WTC11 (cell line): Measurements from ENCODE around the gene HJURP. TPM values are rescaled to one million over a fixed set of nuclear protein-coding genes. Genes with fewer than 3 reads are reported as not detected.
A peak's percentile ranks its signal among the peaks of the same experiment; 100 is the strongest.

Experiments
- ATAC-seq: fragments of 200-7000 bp; cut with Tn5 transposase; 2 replicates; pipeline ENCODE4 v1.10.0; 2021; ENCODE audit warnings: mild to moderate bottlenecking, moderate library complexity
- CTCF ChIA-PET: fragments of 300-600 bp; sonication (Branson Sonifier 250); formaldehyde crosslinking; loops from one replicate; lab custom pipeline; 2021; ENCODE audit warnings: antibody characterized with exemption; lab: Charles Lee
- POLR2A ChIA-PET: fragments of 350-600 bp; sonication (Branson Sonifier 250); formaldehyde crosslinking; loops from one replicate; lab custom pipeline; 2021; ENCODE audit warnings: antibody characterized with exemption; lab: Charles Lee
- DNase-seq: peaks from one replicate; pipeline ENCODE4 v3.0.0; 2021; ENCODE audit warnings: low spot score
- H3K27ac Mint-ChIP-seq: 2 replicates; pipeline ENCODE4 v1.8.0; 2021; ENCODE audit warnings: mixed read lengths
- H3K27me3 Mint-ChIP-seq: 2 replicates; pipeline ENCODE4 v1.8.0; 2021; ENCODE audit warnings: low read depth, mild to moderate bottlenecking, moderate library complexity, mixed read lengths
- H3K36me3 Mint-ChIP-seq: 2 replicates; pipeline ENCODE4 v1.8.0; 2021; ENCODE audit warnings: mixed read lengths
- H3K4me1 Mint-ChIP-seq: 2 replicates; pipeline ENCODE4 v1.8.0; 2022; ENCODE audit warnings: mixed read lengths
- H3K4me3 Mint-ChIP-seq: 2 replicates; pipeline ENCODE4 v1.8.0; 2021; ENCODE audit warnings: mild to moderate bottlenecking, moderate library complexity, mixed read lengths
- H3K9me3 Mint-ChIP-seq: 2 replicates; pipeline ENCODE4 v1.8.0; 2021; ENCODE audit warnings: mixed read lengths
- CBFB ChIP-seq: sonication (generic); formaldehyde crosslinking; IDR thresholded peaks from 2 replicates; pipeline ENCODE4 v1.8.1; 2022; ENCODE audit warnings: mild to moderate bottlenecking, low read depth, missing genetic modification reagents
- CREM ChIP-seq: sonication (generic); formaldehyde crosslinking; IDR thresholded peaks from 2 replicates; pipeline ENCODE4 v1.8.1; 2022; ENCODE audit warnings: mild to moderate bottlenecking, missing genetic modification reagents, moderate library complexity
- HMGA2 ChIP-seq: fragments of 250-450 bp; sonication (Bioruptor Pico); IDR thresholded peaks from 2 replicates; pipeline ENCODE4 v1.4.0; 2021; ENCODE audit warnings: mild to moderate bottlenecking, moderate library complexity
- HMGXB4 ChIP-seq: sonication (generic); formaldehyde crosslinking; IDR thresholded peaks from 2 replicates; pipeline ENCODE4 v1.8.1; 2023; ENCODE audit warnings: mild to moderate bottlenecking, moderate library complexity, missing genetic modification reagents
- JAZF1 ChIP-seq: fragments of 250-450 bp; sonication (Bioruptor Pico); IDR thresholded peaks from 2 replicates; pipeline ENCODE4 v1.9.0; 2021; ENCODE audit warnings: moderate library complexity, mild to moderate bottlenecking, inconsistent platforms
- MAX ChIP-seq: sonication (generic); formaldehyde crosslinking; IDR thresholded peaks from 2 replicates; pipeline ENCODE4 v1.8.0; 2022; ENCODE audit warnings: mild to moderate bottlenecking, missing genetic modification reagents
- MXD4 ChIP-seq: fragments of 250-450 bp; sonication (Bioruptor Pico); IDR thresholded peaks from 2 replicates; pipeline ENCODE4 v1.8.0; 2021; ENCODE audit warnings: mild to moderate bottlenecking, moderate library complexity, borderline replicate concordance
- NFATC4 ChIP-seq: fragments of 250-450 bp; sonication (Bioruptor Pico); IDR thresholded peaks from 2 replicates; pipeline ENCODE4 v1.9.0; 2021; ENCODE audit warnings: mild to moderate bottlenecking
- NFE2L1 ChIP-seq: sonication (generic); formaldehyde crosslinking; IDR thresholded peaks from 2 replicates; pipeline ENCODE4 v1.8.1; 2023; ENCODE audit warnings: missing genetic modification reagents
- NR2C2 ChIP-seq: sonication (generic); formaldehyde crosslinking; IDR thresholded peaks from 2 replicates; pipeline ENCODE4 v1.8.0; 2022; ENCODE audit warnings: mild to moderate bottlenecking, missing genetic modification reagents
- RELA ChIP-seq: sonication (generic); formaldehyde crosslinking; IDR thresholded peaks from 2 replicates; pipeline ENCODE4 v1.8.1; 2022; ENCODE audit warnings: missing genetic modification reagents, mild to moderate bottlenecking, borderline replicate concordance
- TEAD1 ChIP-seq: sonication (generic); formaldehyde crosslinking; IDR thresholded peaks from 2 replicates; pipeline ENCODE4 v1.8.0; 2022; ENCODE audit warnings: mild to moderate bottlenecking, missing genetic modification reagents
- ZBTB21 ChIP-seq: sonication (generic); formaldehyde crosslinking; IDR thresholded peaks from 2 replicates; pipeline ENCODE4 v1.8.1; 2023; ENCODE audit warnings: mild to moderate bottlenecking, missing genetic modification reagents, borderline replicate concordance
- ZNF138 ChIP-seq: sonication (generic); formaldehyde crosslinking; conservative IDR thresholded peaks from 2 replicates; pipeline ENCODE4 v1.8.1; 2022; ENCODE audit warnings: mild to moderate bottlenecking, moderate library complexity, missing genetic modification reagents
- ZNF263 ChIP-seq: sonication (generic); formaldehyde crosslinking; IDR thresholded peaks from 2 replicates; pipeline ENCODE4 v1.8.1; 2022; ENCODE audit warnings: low read depth, mild to moderate bottlenecking, moderate library complexity, missing genetic modification reagents
- ZNF281 ChIP-seq: sonication (generic); formaldehyde crosslinking; IDR thresholded peaks from 2 replicates; pipeline ENCODE4 v1.8.0; 2023; ENCODE audit warnings: mild to moderate bottlenecking, missing genetic modification reagents
- ZNF423 ChIP-seq: fragments of 250-450 bp; sonication (Bioruptor Pico); IDR thresholded peaks from 2 replicates; pipeline ENCODE4 v2.1.2; 2022; ENCODE audit warnings: mild to moderate bottlenecking, moderate library complexity
- ZNF425 ChIP-seq: fragments of 250-450 bp; sonication (Bioruptor Pico); conservative IDR thresholded peaks from 2 replicates; pipeline ENCODE4 v1.9.0; 2021; ENCODE audit warnings: mild to moderate bottlenecking
- ZNF512 ChIP-seq: sonication (generic); formaldehyde crosslinking; IDR thresholded peaks from 2 replicates; pipeline ENCODE4 v1.8.1; 2022; ENCODE audit warnings: missing genetic modification reagents, borderline replicate concordance
- ZNF671 ChIP-seq: fragments of 250-450 bp; sonication (Bioruptor Pico); IDR thresholded peaks from 2 replicates; pipeline ENCODE4 v1.8.0; 2021; ENCODE audit warnings: mild to moderate bottlenecking
- ZSCAN18 ChIP-seq: fragments of 250-450 bp; sonication (Bioruptor Pico); IDR thresholded peaks from 2 replicates; pipeline ENCODE4 v2.1.2; 2022; ENCODE audit warnings: mild to moderate bottlenecking, moderate library complexity
- total RNA-seq: library from RNA; stranded (reverse); gene quantifications from 3 replicates; pipeline ENCODE4 v1.2.3, GENCODE V29; 2021

The HJURP gene
- total RNA-seq, 1 experiment from 2014 or later: 83.7 TPM

GRCh38 chr2:233867993-233868532 is 13.7 kb upstream of the HJURP start, which contains the start of gene MSL3B (continued):
- TF ChIP-seq ZNF138 (CRISPR knock-in tag) (no peak), NFE2L1 (no peak), MXD4 (CRISPR knock-in tag) (no peak), ZBTB21 (CRISPR knock-in tag) (no peak), ZNF281 (CRISPR knock-in tag) (0 out of 2 replicates have a peak, but pooled peaks have one; percentile 26), MAX (CRISPR knock-in tag) (peak; percentile 84), NFATC4 (CRISPR knock-in tag) (no peak), TEAD1 (peak; percentile 40; the same call in 1 of the 2 replicates), ZNF423 (CRISPR knock-in tag) (no peak), CREM (CRISPR knock-in tag) (peak; percentile 75; the same call in 1 of the 2 replicates), ZNF512 (no peak), NR2C2 (CRISPR knock-in tag) (no peak), ZSCAN18 (CRISPR knock-in tag) (no peak)

- Mint-ChIP-seq H3K36me3 (peaks cover 35% of the 10 kb centered on the region), H3K27ac (no peak overlapping the region), H3K27me3 (peaks cover 25% of the 10 kb centered on the region), H3K9me3 (peaks cover 27% of the 10 kb centered on the region), H3K4me3 (no peak overlapping the region), H3K4me1 (peaks cover 28% of the 10 kb centered on the region)
- ChIA-PET POLR2A (no interaction called here), CTCF (interaction anchor here (2.3 kb wide), 1 partner anchor 9 kb away, joined by 7 read pairs; no protein-coding TSS in a partner anchor)
- no peak for ATAC-seq
- no peak for DNase-seq
- no peak for TF ChIP-seq JAZF1 (CRISPR knock-in tag)
- no peak for TF ChIP-seq HMGXB4 (CRISPR knock-in tag)
- no peak for TF ChIP-seq MAX (CRISPR knock-in tag)
- TF ChIP-seq ZNF263 (CRISPR knock-in tag): no peak
- no peak for TF ChIP-seq ZNF281 (CRISPR knock-in tag)
- no peak for TF ChIP-seq CBFB (CRISPR knock-in tag)
- TF ChIP-seq ZNF425 (CRISPR knock-in tag): no peak
- TF ChIP-seq RELA: no peak
- no peak for TF ChIP-seq ZNF671 (CRISPR knock-in tag)
- no peak for TF ChIP-seq HMGA2 (CRISPR knock-in tag)
Observed at GRCh38 chr2:233866479-233866878, 12.1 kb upstream of the HJURP start.
